ENCODE results near the gene FAHD2B. TPM values are rescaled to one million over a fixed set of nuclear protein-coding genes. Genes with fewer than 3 reads are reported as not detected.
"Not testable (repeated sequence)": the region's sequence is repeated elsewhere in the genome, so short reads cannot be mapped to it uniquely, and the experiment has no call there.

FAHD2B gene, protein sequence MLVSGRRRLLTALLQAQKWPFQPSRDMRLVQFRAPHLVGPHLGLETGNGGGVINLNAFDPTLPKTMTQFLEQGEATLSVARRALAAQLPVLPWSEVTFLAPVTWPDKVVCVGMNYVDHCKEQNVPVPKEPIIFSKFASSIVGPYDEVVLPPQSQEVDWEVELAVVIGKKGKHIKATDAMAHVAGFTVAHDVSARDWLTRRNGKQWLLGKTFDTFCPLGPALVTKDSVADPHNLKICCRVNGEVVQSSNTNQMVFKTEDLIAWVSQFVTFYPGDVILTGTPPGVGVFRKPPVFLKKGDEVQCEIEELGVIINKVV
- 25.5 and 33.0 TPM in 2 replicates for total RNA-seq (2014; rRNA removed; shearing (Covaris generic))

- peak; percentile 78 for DNase-seq
- H3K36me3 ChIP-seq (replicated peaks; ENCODE audit: control insufficient read depth, insufficient read depth, low read length); H3K27me3 ChIP-seq (ENCODE audit: control insufficient read depth, insufficient read depth, low read length): not testable (repeated sequence)
- H3K4me3 ChIP-seq (ENCODE audit: insufficient read depth, low read depth, low read length) = peak within 1 kb of the TSS; percentile 27
Measured at GRCh38 chr2:97094772-97095611, at the start of gene FAHD2B. Gene FAHD2B, minus strand, starts transcription at chr2:97094882. Its CDS starts 3,176 bp downstream, at chr2:97091706.

DNA sequence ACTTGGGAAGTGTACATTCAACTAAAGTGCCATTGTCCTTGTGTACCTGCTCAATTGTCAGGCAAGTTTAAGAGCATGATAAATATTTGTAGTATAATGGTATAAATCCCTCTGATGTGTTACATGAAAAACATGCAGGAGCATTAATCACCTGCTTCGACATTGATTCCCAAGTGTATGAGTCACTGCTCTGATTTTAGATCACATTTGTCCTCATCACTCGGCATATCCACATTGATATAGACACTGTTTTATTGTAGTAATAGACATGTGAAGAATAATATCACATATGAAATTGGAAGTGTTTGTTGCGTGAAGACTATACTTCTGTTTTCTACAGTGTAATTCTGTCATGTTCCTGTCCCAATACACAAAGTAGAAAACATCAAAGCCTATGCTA, 49.3 kb upstream of the FAHD2B start:
- H3K27me3 ChIP-seq (ENCODE audit: control insufficient read depth, insufficient read depth, low read length); H3K4me3 ChIP-seq (ENCODE audit: insufficient read depth, low read depth, low read length); DNase-seq; H3K36me3 ChIP-seq (replicated peaks; ENCODE audit: control insufficient read depth, insufficient read depth, low read length): not testable (repeated sequence)

GRCh38 chr2:97129090-97129489, 34.4 kb upstream of the FAHD2B start:
- H3K27me3 ChIP-seq (ENCODE audit: control insufficient read depth, insufficient read depth, low read length); DNase-seq; H3K36me3 ChIP-seq (replicated peaks; ENCODE audit: control insufficient read depth, insufficient read depth, low read length); H3K4me3 ChIP-seq (ENCODE audit: insufficient read depth, low read depth, low read length): not testable (repeated sequence)

GRCh38 chr2:97113882-97114255, 19.2 kb upstream of the FAHD2B start:
- not testable (repeated sequence) for H3K27me3 ChIP-seq (ENCODE audit: control insufficient read depth, insufficient read depth, low read length); H3K36me3 ChIP-seq (replicated peaks; ENCODE audit: control insufficient read depth, insufficient read depth, low read length); DNase-seq
- peak overlapping the region; percentile 68 for H3K4me3 ChIP-seq (ENCODE audit: insufficient read depth, low read depth, low read length)

DNA sequence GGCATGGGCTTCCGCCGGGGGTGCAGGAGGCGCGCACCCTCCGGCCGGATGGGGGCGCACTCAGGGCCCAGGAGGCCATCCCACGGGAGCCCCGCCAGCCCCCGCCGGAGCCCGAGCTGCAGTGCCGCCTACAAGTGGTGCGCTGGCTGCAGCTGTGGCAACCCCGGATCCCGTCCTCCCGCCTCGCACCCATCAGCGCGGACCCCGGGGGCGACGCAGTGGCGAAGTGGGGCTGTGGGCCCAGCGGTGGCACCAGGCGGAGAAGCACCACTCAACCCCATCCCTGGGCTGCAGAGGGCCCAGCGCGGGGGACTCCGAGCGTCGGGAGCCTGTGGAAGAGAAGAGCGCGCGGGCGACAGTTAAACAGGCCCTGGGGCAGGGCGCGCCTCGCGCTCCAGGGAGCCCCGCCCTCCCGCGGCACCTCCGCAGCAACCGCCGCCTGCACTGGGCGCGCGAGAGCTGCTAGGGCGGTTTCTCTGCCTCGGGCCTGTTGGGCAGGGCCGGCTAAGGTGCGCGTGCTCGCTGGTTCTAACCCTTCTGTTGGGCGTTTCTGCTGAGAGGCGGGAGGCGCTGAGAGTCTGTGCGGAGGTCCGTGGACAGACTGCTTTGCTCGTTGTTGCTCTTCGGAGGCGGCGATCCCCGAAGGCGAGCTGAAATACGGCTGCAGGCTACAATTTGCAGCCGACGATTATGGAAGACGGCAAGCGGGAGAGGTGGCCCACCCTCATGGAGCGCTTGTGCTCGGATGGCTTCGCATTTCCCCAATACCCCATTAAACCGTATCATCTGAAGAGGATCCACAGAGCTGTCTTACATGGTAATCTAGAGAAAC, 18.6 kb upstream of the FAHD2B start, which contains the start of gene ANKRD36:
TSS of gene ANKRD36 (plus strand) at position 104 of the 832 bp plus-strand sequence. CDS start at position 691, 587 bp downstream.
- H3K36me3 ChIP-seq (replicated peaks; ENCODE audit: control insufficient read depth, insufficient read depth, low read length); H3K27me3 ChIP-seq (ENCODE audit: control insufficient read depth, insufficient read depth, low read length): not testable (repeated sequence)
- H3K4me3 ChIP-seq (ENCODE audit: insufficient read depth, low read depth, low read length) = peak within 1 kb of the TSS; percentile 68
- peak; percentile 76 for DNase-seq

DNA sequence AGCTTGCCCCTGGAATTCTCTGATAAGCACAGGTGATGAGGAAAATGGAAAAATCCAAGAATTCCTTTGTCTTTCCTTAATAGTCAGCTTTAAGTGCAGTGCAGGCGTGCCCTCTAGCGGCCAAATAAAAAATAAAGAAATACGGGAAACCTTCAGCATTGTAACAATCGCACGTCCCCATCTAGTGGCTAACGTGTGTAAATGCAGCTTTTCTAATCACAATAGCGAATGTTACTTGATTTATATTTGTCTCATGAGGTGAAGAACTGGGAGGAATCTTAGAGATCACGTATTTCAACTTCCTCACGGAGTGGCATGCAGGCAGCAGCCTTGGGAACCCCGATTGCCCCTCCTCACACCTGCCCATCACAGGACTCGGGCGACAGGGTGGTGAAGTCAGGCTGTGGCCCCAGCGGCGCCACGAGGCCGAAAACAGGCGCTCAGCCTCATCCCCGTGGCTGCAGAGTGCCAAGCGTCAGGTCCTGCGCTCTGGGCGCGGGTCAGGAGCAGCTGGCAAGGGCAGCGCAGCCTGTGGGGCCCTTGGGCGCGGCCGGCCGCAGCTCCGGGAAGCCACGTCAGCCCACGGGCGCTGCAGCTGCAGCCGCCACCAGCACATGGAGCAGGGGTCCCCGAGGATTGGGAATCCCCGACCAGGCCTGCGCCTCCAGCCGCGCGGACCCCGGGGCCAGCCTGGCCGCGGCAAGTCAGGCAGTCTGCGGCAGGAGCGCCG, 17.8 kb upstream of the FAHD2B start:
- H3K4me3 ChIP-seq (ENCODE audit: insufficient read depth, low read depth, low read length) = peak overlapping the region; percentile 68
- H3K36me3 ChIP-seq (replicated peaks; ENCODE audit: control insufficient read depth, insufficient read depth, low read length); H3K27me3 ChIP-seq (ENCODE audit: control insufficient read depth, insufficient read depth, low read length): not testable (repeated sequence)
- DNase-seq = peak; percentile 31

GRCh38 chr2:97111246-97111645, 16.6 kb upstream of the FAHD2B start:
- DNase-seq; H3K27me3 ChIP-seq (ENCODE audit: control insufficient read depth, insufficient read depth, low read length); H3K4me3 ChIP-seq (ENCODE audit: insufficient read depth, low read depth, low read length); H3K36me3 ChIP-seq (replicated peaks; ENCODE audit: control insufficient read depth, insufficient read depth, low read length): not testable (repeated sequence)

DNA sequence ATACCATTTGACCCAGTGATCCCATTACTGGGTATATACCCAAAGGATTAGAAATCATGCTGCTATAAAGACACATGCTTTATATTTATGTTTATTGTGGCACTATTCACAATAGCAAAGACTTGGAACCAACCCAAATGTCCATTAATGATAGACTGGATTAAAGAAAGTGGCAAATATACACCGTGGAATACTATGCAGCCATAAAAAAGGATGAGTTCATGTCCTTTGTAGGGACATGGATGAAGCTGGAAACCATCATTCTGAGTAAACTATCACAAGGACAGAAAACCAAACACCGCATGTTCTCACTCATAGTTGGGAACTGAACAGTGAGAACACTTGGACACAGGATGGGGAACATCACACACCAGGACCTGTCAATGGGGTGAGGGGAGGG, 12.2 kb upstream of the FAHD2B start:
- not testable (repeated sequence) for H3K4me3 ChIP-seq (ENCODE audit: insufficient read depth, low read depth, low read length); H3K36me3 ChIP-seq (replicated peaks; ENCODE audit: control insufficient read depth, insufficient read depth, low read length); H3K27me3 ChIP-seq (ENCODE audit: control insufficient read depth, insufficient read depth, low read length); DNase-seq

GRCh38 chr2:97098786-97099372, 4.2 kb upstream of the FAHD2B start:
- not testable (repeated sequence) for H3K4me3 ChIP-seq (ENCODE audit: insufficient read depth, low read depth, low read length); DNase-seq; H3K27me3 ChIP-seq (ENCODE audit: control insufficient read depth, insufficient read depth, low read length); H3K36me3 ChIP-seq (replicated peaks; ENCODE audit: control insufficient read depth, insufficient read depth, low read length)

DNA sequence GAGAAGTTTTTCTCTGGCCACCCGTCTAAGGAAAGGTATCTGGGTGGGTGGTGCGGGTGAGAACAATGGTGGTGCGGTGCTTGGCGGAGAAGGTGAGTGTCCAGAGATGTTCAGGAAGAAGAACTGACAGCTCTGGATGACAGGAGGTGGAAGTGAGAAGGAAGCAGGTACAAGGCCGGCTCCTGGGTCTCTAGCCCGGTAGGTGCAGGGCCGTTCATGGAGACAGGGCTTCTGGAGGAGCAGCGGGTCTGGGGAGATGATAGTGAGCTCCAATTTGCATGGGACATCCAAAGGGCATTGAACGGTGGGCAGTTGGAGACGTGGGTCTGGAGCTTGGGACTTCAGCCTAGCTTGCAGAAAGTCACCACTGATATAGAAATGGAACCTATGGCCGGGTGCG, 979 bp upstream of the FAHD2B start:
- Histone ChIP-seq H3K4me3 (ENCODE audit: insufficient read depth, low read depth, low read length) (peak overlapping the region; percentile 25; the same call in 1 of the 2 replicates), H3K36me3 (replicated peaks; ENCODE audit: control insufficient read depth, insufficient read depth, low read length) (no peaks in the 10 kb centered on the region), H3K27me3 (ENCODE audit: control insufficient read depth, insufficient read depth, low read length) (no peaks in the 10 kb centered on the region; the same call in 1 of the 2 replicates)
- no peak for DNase-seq

GRCh38 chr2:97093983-97094771, 505 bp downstream of the FAHD2B start:
- H3K27me3 ChIP-seq (ENCODE audit: control insufficient read depth, insufficient read depth, low read length); H3K36me3 ChIP-seq (replicated peaks; ENCODE audit: control insufficient read depth, insufficient read depth, low read length); DNase-seq: not testable (repeated sequence)
- H3K4me3 ChIP-seq (ENCODE audit: insufficient read depth, low read depth, low read length) = peak overlapping the region; percentile 27

GRCh38 chr2:97092946-97093345, 1.7 kb downstream of the FAHD2B start:
- not testable (repeated sequence) for H3K27me3 ChIP-seq (ENCODE audit: control insufficient read depth, insufficient read depth, low read length); H3K36me3 ChIP-seq (replicated peaks; ENCODE audit: control insufficient read depth, insufficient read depth, low read length); DNase-seq; H3K4me3 ChIP-seq (ENCODE audit: insufficient read depth, low read depth, low read length)

DNA sequence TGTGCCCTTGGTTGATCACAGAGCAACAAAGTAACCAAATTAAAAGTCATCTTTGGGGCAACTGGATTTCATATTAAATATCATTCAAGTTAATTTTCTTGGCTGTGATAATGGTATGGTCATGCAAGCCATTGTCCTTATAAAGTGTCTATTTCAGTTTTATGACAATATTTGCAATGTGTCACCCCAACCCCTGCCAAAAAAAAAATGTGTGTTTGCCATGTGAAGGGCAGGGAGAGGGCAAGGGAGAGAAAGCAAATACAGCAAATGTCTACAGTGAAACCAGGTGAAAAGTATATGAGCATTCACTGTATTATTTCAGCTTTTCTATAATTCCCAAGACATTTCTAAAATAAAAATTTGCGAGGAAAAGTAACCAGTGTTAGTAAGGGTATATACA, 6.0 kb downstream of the FAHD2B start:
- not testable (repeated sequence) for DNase-seq; H3K27me3 ChIP-seq (ENCODE audit: control insufficient read depth, insufficient read depth, low read length); H3K4me3 ChIP-seq (ENCODE audit: insufficient read depth, low read depth, low read length); H3K36me3 ChIP-seq (replicated peaks; ENCODE audit: control insufficient read depth, insufficient read depth, low read length)
